Cortex of kidney (tissue), 1 donor: ENCODE measurements around the gene MYO16.
"Not testable (repeated sequence)": the region's sequence is repeated elsewhere in the genome, so short reads cannot be mapped to it uniquely, and the experiment has no call there.

ENCODE experiments used
- DNase-seq: peaks from one replicate; lab custom pipeline; 2025; lab: John Stamatoyannopoulos, UW

Gene MYO16

GRCh38 chr13:108742701-108743451, 113.5 kb downstream of the MYO16 start:
- DNase-seq, result no peak

- DNase-seq, result no peak
These were observed 114.1 kb downstream of the MYO16 start for GRCh38 chr13:108743522-108743921.

- DNase-seq, result no peak
These were observed 118.4 kb downstream of the MYO16 start for GRCh38 chr13:108747843-108748242.

- DNase-seq, result no peak
These were observed 122.9 kb downstream of the MYO16 start for GRCh38 chr13:108752276-108752675.

DNA sequence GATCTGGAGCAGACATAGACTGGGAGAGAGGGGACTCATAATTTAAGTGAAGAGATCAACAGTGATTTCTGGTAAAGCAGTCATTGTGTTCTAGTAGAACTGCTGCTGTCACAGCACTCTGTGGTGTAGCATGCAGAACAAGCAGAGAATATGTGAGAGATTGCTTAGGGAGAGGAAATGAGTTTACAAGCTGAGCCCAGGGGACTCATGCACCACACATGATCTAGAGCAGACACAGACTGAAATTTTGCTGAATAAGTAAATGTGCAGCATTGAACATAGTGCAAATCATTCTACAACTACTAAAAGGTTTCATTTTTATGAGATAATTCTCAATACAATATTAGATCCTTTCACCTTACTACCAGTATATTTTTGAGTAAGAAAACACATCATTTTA, 125.7 kb downstream of the MYO16 start:
- no peak for DNase-seq

DNA sequence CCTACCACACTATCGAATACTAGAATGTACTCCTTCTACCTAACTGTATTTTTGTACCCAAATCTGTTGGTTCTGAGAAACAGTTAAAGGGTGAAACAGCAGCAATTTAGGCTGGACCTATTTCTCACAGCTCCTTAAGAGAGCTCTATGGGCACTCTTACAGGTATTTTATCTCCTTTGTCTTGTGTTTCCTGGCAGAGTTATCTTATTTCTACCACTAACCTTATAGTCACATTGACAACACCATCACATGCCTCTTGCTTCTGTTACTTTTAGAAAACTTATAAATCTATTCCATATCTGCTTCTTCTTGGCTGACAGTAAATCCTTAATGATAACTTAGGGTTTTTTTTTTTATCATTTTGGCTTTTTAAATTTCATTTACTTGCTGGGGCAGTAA, 130.7 kb downstream of the MYO16 start:
- DNase-seq, result no peak

DNA sequence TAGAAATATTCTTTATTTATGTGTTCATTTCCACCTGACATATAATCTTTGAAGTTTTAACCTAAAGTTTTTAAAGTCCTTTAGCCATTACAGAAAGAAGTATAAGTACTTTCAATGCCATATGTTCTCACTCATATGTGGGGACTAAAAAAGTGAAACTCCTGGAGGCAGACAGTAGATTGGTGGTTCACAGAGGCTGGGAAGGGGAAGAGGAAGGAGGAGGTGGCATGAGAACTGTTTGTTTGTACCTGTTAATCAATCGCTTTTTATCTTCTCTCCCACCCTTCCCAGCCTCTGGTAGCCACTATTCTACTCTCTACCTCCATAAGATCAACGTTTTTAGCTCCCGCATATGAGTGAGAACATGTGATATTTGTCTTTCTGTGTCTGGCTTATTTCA, 131.1 kb downstream of the MYO16 start:
- DNase-seq, result no peak

DNA sequence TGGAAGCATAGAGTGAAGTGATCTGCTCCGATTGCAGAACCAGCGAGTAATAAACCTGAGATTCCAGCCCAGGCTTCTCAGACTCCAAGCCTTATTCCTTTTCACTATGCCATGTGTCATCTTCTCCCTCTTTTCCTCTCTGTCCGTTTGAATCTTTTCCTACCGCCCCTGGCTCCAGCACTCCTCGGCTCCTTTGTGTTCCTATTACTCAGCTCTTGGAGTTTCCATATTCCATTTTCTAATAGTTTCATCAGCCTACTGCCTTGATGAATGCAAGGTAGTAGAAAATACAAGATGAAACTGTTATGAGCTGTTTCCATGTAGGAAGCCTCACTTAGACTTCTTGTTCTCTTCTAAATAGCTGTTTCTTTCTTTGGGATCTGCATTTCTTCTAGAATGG, 138.6 kb downstream of the MYO16 start:
- no peak for DNase-seq

DNA sequence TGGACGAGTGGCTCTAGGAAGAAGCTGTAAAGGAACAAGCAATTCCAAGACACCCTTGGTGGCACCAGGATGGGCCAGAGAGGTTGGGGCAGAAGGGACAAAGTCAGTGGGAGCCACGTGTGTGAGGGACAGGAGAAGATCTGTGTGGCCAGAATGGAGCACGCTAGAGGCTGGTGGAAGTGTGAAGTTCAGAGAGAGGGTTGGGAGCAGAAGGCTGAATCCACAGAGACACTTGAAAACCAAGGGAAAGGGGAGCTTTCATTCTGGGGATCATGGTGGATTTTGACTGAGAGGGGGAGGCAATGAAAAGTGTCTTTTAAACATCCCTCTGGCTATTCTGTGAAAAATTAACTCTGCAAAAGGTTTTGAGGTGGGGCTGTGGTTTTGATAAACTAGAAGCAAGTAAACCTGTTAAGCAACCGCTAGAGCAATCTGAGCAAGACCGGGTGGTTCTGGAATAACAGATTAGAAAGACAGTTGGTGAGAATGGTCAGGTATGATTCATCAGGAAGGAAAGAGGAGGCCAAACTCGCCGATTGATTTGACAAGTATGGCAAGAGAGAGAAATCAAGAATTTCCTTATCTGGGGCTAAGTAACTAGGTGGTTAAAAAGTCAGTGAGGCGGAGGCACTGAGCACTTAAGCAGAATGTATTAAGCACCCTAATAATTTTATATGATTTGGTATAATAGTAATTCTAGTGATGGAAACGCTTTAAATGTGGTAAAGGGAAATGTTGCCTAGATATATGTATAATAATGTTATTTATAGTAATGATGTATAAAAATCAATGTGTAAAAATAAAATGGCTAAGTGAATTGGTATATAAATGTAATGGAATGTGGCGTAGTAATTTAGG, 140.0 kb downstream of the MYO16 start:
- no peak for DNase-seq

DNA sequence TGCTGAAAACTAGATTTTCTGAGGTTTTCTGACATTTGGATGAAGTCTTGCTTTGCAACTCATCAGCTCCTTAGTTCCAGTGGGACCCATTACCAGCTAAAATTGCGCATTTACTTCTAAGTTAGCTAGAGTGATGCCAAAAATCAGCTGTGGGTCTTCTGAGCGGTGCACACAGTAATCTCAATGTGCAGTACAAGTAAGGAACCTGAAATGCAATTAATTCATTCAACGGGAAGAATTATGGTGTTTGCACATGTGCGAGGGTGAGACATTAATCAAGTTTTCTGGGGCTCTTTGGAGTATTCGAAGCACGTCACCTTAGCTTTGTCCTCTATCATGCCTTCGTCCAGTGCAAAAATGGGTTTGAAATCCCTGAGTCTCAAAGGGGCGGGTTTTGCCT, 146.2 kb downstream of the MYO16 start:
- no peak for DNase-seq

- no peak for DNase-seq
These were observed 147.2 kb downstream of the MYO16 start for GRCh38 chr13:108776650-108777049.

GRCh38 chr13:108777421-108778420, 148.3 kb downstream of the MYO16 start:
- DNase-seq, result no peak

GRCh38 chr13:108779308-108779707, 149.9 kb downstream of the MYO16 start:
- no peak for DNase-seq

- DNase-seq, result no peak
These were observed 151.3 kb downstream of the MYO16 start for GRCh38 chr13:108780706-108781105.

- no peak for DNase-seq
These were observed 151.9 kb downstream of the MYO16 start for GRCh38 chr13:108781312-108781711.

DNA sequence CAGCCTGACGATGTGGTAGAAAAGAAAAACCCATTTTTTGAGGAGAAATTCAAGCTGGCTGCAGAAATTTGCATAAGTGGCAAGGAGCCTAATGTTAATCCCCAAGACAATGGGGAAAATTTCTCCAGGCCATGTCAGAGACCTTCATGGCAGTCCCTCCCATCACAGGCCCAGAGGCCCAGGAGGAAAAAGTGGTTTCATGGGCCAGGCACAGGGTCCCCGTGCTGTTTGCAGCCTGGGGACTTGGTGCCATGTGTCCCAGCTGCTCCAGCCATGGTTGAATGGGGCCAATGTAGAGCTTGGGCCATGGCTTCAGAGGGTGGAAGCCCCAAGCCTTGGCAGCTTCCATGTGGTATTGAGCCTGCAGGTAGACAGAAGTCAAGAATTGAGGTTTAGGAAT, 153.1 kb downstream of the MYO16 start:
- not testable (repeated sequence) for DNase-seq

- no peak for DNase-seq
These were observed 156.4 kb downstream of the MYO16 start for GRCh38 chr13:108785844-108786243.

DNA sequence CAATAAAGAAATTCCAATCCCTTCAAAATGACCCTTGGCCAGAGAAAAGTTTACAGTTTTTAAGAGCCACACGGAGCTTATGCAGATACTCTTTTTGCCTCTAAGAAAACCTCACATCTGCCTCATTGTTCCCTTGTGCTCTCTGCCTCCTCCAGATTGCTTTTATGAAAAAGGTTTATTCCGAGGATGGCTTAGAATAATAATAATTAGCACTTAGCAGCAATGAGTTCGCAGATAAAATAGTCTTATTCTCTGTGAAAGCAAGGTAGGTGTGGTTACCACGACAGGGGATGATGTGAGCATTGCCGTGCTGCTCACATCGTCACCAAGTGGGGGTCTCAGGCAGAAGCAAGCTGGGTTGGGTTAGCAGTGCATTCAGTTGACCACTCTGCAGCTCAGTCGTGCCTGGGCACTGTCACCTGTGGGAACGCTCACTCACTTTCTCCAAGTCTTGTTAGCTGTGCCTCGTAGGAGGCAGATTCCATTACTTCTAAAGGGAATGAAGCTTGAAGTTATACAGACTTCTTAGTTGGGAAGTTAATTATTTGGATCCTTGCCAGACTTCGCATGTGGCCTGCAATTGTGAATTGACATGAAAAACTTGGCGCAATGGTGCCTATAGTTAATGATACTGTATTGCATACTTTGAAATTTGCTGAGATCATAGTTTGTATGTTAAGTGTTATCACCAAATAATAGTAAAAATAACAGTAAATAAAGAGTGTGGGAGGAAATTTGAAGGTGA, 157.2 kb downstream of the MYO16 start:
- DNase-seq, result no peak

GRCh38 chr13:108787700-108788414, 158.4 kb downstream of the MYO16 start:
- no peak for DNase-seq

DNA sequence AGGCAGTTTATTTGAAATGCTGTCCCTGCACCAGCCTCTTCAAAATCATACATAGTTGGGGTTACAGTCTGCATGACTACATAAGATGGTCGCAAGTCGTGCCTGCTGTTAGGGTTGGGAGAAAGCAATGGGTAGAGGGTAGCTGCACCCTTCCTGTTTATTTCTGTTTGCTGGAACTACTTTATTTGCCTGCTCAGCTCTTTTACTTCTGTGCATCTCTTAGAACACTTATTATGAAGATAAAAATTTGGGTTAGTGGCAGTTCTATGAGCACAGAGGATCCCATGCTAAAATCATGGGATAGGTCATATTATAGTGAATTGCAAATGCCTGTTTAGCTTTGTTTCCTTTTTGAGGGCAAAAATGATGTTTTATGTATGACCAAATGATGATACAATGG, 160.1 kb downstream of the MYO16 start:
- no peak for DNase-seq

DNA sequence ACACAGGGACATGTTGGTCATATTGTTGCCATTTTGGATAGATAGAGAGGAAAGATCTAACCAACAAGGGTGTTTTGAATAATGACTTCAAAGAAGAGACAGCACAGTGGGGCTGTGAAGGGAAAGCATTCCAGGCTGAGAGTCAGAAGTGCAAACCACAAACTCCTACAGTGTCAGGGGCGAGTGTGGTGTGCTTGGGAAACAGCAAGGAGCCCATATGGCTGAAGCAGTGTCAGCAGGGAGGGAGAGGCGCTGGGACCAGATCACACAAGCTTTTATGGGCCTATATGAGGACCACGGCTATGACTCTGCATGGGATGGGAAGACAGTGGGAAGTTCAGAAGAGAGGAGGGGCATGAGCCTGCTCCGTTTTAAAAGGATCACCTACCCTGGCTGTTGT, 166.4 kb downstream of the MYO16 start:
- no peak for DNase-seq
